GM18873 (cell line): ENCODE results near the gene SHB.

Experiments
- ATAC-seq: cut with Tn5 transposase; IDR thresholded peaks from one replicate; pipeline ENCODE4 v1.9.1; 2021; ENCODE audit warnings: mild to moderate bottlenecking, moderate library complexity, moderate number of reproducible peaks; ENCODE audit not compliant: unreplicated experiment, low FRiP score

The SHB gene

GRCh38 chr9:38026840-38027527 lies 42.0 kb downstream of the SHB start:
- ATAC-seq, result no peak

GRCh38 chr9:38026021-38026809 lies 42.8 kb downstream of the SHB start:
- ATAC-seq, result no peak

- ATAC-seq, result no peak
Observed at GRCh38 chr9:38025166-38025565, 43.9 kb downstream of the SHB start.

- no peak for ATAC-seq
Observed at GRCh38 chr9:38024036-38024681, 44.9 kb downstream of the SHB start.

GRCh38 chr9:38023661-38024035 lies 45.4 kb downstream of the SHB start:
- no peak for ATAC-seq

- no peak for ATAC-seq
Observed at GRCh38 chr9:38022995-38023394, 46.0 kb downstream of the SHB start.

GRCh38 chr9:38022203-38022895 lies 46.7 kb downstream of the SHB start:
- no peak for ATAC-seq

GRCh38 chr9:38020151-38021076 lies 48.6 kb downstream of the SHB start:
- ATAC-seq, result no peak

GRCh38 chr9:38019731-38020130 lies 49.3 kb downstream of the SHB start:
- no peak for ATAC-seq

GRCh38 chr9:38018958-38019602 lies 49.9 kb downstream of the SHB start:
- ATAC-seq, result no peak

GRCh38 chr9:38018241-38018957 lies 50.6 kb downstream of the SHB start:
- no peak for ATAC-seq

GRCh38 chr9:38017885-38018186 lies 51.2 kb downstream of the SHB start:
- no peak for ATAC-seq

- ATAC-seq, result no peak
Observed at GRCh38 chr9:38017149-38017884, 51.7 kb downstream of the SHB start.

GRCh38 chr9:38016375-38017135 lies 52.5 kb downstream of the SHB start:
- ATAC-seq, result no peak

GRCh38 chr9:38015906-38016305 lies 53.1 kb downstream of the SHB start:
- no peak for ATAC-seq

- no peak for ATAC-seq
Observed at GRCh38 chr9:38015266-38015665, 53.8 kb downstream of the SHB start.

- ATAC-seq, result no peak
Observed at GRCh38 chr9:38012767-38013450, 56.1 kb downstream of the SHB start.
